Panc1 (cell line): Measurements from ENCODE around the gene ANKMY2.

ENCODE experiments used
- POLR2AphosphoS5 ChIP-seq: IDR thresholded peaks from 2 replicates; pipeline ENCODE4 v1.6.1; 2012; ENCODE audit warnings: mild to moderate bottlenecking, low read depth, low read length, moderate library complexity
- SIN3A ChIP-seq: IDR thresholded peaks from 2 replicates; pipeline ENCODE4 v1.6.1; 2012; ENCODE audit warnings: low read depth, mild to moderate bottlenecking, low read length, moderate library complexity, borderline replicate concordance; ENCODE audit not compliant: insufficient read depth
- TCF7L2 ChIP-seq: IDR thresholded peaks from 2 replicates; pipeline ENCODE4 v1.6.1; 2011; ENCODE audit warnings: mild to moderate bottlenecking, low read depth, low read length, inconsistent platforms
- TF ChIP-seq, protein P1 (sequence below): fragments of 450-650 bp; IDR thresholded peaks from 2 replicates; pipeline ENCODE4 v1.5.1; 2017; ENCODE audit warnings: mild to moderate bottlenecking
- TF ChIP-seq, protein P2 (sequence below), 2 experiments: IDR thresholded peaks; 2 replicates each; pipeline ENCODE4 v1.6.1; 2011 to 2012; ENCODE audit warnings: low read depth in 2 of 2, control low read depth in 1 of 2, low read length in 1 of 2, mild to moderate bottlenecking in 1 of 2, moderate library complexity in 1 of 2; ENCODE audit not compliant: insufficient read depth in 1 of 2

DNA sequence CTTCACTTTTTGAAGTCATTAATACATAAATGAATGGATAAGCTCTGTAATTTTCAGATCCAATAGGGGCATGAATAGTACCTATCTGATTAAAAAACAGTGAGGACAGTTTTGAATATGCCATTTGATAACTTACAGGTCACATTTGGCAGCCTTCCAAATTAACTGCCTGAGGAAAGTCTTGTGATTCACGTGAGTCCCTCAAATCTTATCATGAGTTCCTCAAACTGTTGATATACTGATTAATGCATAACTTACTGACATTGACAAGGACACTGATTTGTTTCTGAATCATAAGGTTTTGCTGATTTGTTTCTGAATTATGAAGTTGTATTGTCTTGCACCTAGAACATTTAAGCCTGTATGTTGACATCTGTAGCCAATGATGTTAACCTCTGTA is 55.1 kb downstream of the ANKMY2 start:
- TF ChIP-seq, protein P1, sequence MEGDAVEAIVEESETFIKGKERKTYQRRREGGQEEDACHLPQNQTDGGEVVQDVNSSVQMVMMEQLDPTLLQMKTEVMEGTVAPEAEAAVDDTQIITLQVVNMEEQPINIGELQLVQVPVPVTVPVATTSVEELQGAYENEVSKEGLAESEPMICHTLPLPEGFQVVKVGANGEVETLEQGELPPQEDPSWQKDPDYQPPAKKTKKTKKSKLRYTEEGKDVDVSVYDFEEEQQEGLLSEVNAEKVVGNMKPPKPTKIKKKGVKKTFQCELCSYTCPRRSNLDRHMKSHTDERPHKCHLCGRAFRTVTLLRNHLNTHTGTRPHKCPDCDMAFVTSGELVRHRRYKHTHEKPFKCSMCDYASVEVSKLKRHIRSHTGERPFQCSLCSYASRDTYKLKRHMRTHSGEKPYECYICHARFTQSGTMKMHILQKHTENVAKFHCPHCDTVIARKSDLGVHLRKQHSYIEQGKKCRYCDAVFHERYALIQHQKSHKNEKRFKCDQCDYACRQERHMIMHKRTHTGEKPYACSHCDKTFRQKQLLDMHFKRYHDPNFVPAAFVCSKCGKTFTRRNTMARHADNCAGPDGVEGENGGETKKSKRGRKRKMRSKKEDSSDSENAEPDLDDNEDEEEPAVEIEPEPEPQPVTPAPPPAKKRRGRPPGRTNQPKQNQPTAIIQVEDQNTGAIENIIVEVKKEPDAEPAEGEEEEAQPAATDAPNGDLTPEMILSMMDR: no peak
- TF ChIP-seq POLR2AphosphoS5 (no peak), SIN3A (no peak), TCF7L2 (no peak)
- TF ChIP-seq, protein P2, sequence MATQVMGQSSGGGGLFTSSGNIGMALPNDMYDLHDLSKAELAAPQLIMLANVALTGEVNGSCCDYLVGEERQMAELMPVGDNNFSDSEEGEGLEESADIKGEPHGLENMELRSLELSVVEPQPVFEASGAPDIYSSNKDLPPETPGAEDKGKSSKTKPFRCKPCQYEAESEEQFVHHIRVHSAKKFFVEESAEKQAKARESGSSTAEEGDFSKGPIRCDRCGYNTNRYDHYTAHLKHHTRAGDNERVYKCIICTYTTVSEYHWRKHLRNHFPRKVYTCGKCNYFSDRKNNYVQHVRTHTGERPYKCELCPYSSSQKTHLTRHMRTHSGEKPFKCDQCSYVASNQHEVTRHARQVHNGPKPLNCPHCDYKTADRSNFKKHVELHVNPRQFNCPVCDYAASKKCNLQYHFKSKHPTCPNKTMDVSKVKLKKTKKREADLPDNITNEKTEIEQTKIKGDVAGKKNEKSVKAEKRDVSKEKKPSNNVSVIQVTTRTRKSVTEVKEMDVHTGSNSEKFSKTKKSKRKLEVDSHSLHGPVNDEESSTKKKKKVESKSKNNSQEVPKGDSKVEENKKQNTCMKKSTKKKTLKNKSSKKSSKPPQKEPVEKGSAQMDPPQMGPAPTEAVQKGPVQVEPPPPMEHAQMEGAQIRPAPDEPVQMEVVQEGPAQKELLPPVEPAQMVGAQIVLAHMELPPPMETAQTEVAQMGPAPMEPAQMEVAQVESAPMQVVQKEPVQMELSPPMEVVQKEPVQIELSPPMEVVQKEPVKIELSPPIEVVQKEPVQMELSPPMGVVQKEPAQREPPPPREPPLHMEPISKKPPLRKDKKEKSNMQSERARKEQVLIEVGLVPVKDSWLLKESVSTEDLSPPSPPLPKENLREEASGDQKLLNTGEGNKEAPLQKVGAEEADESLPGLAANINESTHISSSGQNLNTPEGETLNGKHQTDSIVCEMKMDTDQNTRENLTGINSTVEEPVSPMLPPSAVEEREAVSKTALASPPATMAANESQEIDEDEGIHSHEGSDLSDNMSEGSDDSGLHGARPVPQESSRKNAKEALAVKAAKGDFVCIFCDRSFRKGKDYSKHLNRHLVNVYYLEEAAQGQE (IDR thresholded peaks at IDR 0.05; ENCODE audit: insufficient read depth in 1 of 2, low read depth in 2 of 2, low read length in 1 of 2): no peak
